Stomach (tissue), 9 donors: ENCODE results near the gene ATP6V0D1. TPM values are rescaled to one million over a fixed set of nuclear protein-coding genes. Genes with fewer than 3 reads are reported as not detected.

Experiments used
- DNase-seq, 2 donors: peaks; one replicate each; pipeline versions ENCODE4 v3.0.0 to v3.0.0-alpha.2; 2013 to 2019
- H3K27ac ChIP-seq, 5 donors: fragments of 200-600 bp in 4 of 5; sonication (generic) in 4 of 5; one replicate each; pipeline ENCODE4 v1.5.1; 2013 to 2019; ENCODE audit warnings: mild to moderate bottlenecking in 1 of 5, moderate library complexity in 1 of 5
- H3K27me3 ChIP-seq, 3 donors: fragments of 200-600 bp; sonication (generic); one replicate each; pipeline ENCODE4 v1.5.1; 2017 to 2019; ENCODE audit warnings: mixed run types in 1 of 3
- H3K36me3 ChIP-seq, 4 donors: fragments of 200-600 bp; sonication (generic); 1 replicate in 3 of 4; 2 replicates in 1 of 4; pipeline ENCODE4 v1.5.1; 2016 to 2019
- H3K4me1 ChIP-seq, 4 donors: fragments of 200-600 bp; sonication (generic); one replicate each; pipeline ENCODE4 v1.5.1; 2016 to 2019
- H3K4me3 ChIP-seq, 4 donors: fragments of 200-600 bp; sonication (generic) in 3 of 4; one replicate each; pipeline ENCODE4 v1.5.1; 2016 to 2019; ENCODE audit warnings: mild to moderate bottlenecking in 1 of 4
- H3K9me3 ChIP-seq, 4 donors: fragments of 200-600 bp; sonication (generic); one replicate each; pipeline ENCODE4 v1.5.1; 2016 to 2019
- EP300 ChIP-seq: sonication (generic); formaldehyde crosslinking; IDR thresholded peaks from one replicate; pipeline ENCODE4 v1.6.1; 2017; ENCODE audit warnings: antibody characterized with exemption
- POLR2A ChIP-seq, 4 donors: fragments of 450-650 bp; IDR thresholded peaks; one replicate each; pipeline ENCODE4 v1.6.1; 2016; ENCODE audit warnings: antibody characterized with exemption in 4 of 4, control low read depth in 2 of 4, mild to moderate bottlenecking in 1 of 4, moderate library complexity in 1 of 4
- POLR2AphosphoS5 ChIP-seq, 3 donors: sonication (generic); formaldehyde crosslinking; IDR thresholded peaks; one replicate each; pipeline ENCODE4 v1.6.1; 2016; ENCODE audit warnings: antibody characterized with exemption in 3 of 3
- WGBS, 5 donors: extraction: QIAGEN DNeasy Blood & Tissue Kit in 3 of 5; methylation state at CpG; one replicate each; pipeline versions ENCODE4 v1.1.5 to v1.1.7; 2013 to 2018; 5-methylcytosine and 5-hydroxymethylcytosine counted together
- intact Hi-C: fragments of 100-400 bp; cut with DNase I; formaldehyde crosslinking; loops from one replicate; pipeline ENCODE4 v1.15.1; 2023; ENCODE audit warnings: low total_unique reads
- polyA plus RNA-seq, 3 donors: library from polyadenylated mRNA; stranded (reverse); fragments of 200-250 nt; gene quantifications; one replicate each; pipeline ENCODE4 v1.2.3, GENCODE V29; 2013
- total RNA-seq, 5 donors: library from RNA; depleted of rRNA; stranded (reverse); fragments of >200 nt; gene quantifications; one replicate each; pipeline versions ENCODE4 v1.1.0 to v1.2.3, GENCODE V29; 2014 to 2016
- TF ChIP-seq, protein P1 (sequence below), 7 experiments: fragments of 450-650 bp in 4 of 7; fragments of 200-600 bp in 3 of 7; sonication (generic) in 3 of 7; IDR thresholded peaks; one replicate each; pipeline ENCODE4 v1.5.1; 2016 to 2019; ENCODE audit warnings: antibody characterized with exemption in 7 of 7, control low read depth in 2 of 7, mild to moderate bottlenecking in 1 of 7
- donor health status: healthy with polysubstance abuse.
- donor health status: Bipolar disorder and iron deficiency.
- donor health status: healthy.

Gene ATP6V0D1
- total and polyA plus RNA-seq, 8 donors, result 23.5 to 102 (median 64.9) TPM

DNA sequence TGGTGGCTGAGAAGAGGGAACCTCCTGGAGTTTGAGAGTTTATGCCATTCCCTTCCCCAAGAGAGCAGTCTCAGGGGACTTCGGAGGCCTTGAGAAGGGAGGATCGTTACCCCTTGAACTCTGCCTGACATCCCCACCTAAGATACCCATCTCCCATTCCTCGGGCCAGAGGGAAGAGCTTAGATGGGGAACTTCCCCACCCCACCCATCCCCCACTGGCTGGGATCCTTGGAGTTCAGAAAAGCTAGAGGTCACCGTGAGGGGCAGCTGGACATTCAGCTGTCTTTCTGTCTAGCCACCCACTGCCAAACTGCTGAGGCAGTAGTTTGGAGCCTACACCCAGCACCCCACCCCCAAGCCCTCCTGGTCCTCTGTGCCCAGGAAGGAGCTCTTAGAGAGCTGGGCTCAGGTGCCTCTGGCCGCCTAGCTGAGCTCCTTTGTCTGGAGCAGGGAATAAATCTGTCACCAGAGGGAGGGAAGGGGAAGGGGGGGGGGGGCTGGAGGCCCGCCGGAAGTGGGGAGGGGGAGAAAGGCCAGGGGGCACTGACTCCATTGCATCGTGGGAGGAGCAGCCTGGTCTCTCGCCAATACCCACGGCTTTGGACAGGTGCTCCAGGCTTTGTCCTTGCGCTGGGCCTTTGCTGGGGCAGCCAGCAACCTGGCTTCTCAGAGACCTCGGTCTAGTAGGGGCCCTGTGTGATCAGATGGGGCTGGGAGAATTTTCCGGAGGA, 49.0 kb downstream of the ATP6V0D1 start:
- peaks cover 9 to 17% (median 15%) of the 10 kb centered on the region in 4 donors for H3K36me3 ChIP-seq
- peak overlapping the region; percentile 50 to 63 (median 53) for H3K4me3 ChIP-seq
- H3K9me3 ChIP-seq, result no peaks in the 10 kb centered on the region
- 35 to 41% (median 38%) methylated on average over 10 to 13 of the region's 13 CpGs for WGBS, 5 donors
- peak in 1 of 2 donors; percentile 30 for DNase-seq
- intact Hi-C loops, result no loop called here
- H3K27ac ChIP-seq, result peak overlapping the region; percentile 65 to 84 (median 81)
- peaks cover 0 to 39% (median 0%) of the 10 kb centered on the region in 3 donors for H3K27me3 ChIP-seq
- no peak for TF ChIP-seq POLR2AphosphoS5 (IDR thresholded peaks at IDR 0.05)
- no peak for TF ChIP-seq POLR2A (IDR thresholded peaks at IDR 0.05)
- TF ChIP-seq EP300, result no peak
- TF ChIP-seq, protein P1, sequence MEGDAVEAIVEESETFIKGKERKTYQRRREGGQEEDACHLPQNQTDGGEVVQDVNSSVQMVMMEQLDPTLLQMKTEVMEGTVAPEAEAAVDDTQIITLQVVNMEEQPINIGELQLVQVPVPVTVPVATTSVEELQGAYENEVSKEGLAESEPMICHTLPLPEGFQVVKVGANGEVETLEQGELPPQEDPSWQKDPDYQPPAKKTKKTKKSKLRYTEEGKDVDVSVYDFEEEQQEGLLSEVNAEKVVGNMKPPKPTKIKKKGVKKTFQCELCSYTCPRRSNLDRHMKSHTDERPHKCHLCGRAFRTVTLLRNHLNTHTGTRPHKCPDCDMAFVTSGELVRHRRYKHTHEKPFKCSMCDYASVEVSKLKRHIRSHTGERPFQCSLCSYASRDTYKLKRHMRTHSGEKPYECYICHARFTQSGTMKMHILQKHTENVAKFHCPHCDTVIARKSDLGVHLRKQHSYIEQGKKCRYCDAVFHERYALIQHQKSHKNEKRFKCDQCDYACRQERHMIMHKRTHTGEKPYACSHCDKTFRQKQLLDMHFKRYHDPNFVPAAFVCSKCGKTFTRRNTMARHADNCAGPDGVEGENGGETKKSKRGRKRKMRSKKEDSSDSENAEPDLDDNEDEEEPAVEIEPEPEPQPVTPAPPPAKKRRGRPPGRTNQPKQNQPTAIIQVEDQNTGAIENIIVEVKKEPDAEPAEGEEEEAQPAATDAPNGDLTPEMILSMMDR (IDR thresholded peaks at IDR 0.05), result no peak
- peaks cover 22 to 49% (median 43%) of the 10 kb centered on the region in 4 donors for H3K4me1 ChIP-seq

DNA sequence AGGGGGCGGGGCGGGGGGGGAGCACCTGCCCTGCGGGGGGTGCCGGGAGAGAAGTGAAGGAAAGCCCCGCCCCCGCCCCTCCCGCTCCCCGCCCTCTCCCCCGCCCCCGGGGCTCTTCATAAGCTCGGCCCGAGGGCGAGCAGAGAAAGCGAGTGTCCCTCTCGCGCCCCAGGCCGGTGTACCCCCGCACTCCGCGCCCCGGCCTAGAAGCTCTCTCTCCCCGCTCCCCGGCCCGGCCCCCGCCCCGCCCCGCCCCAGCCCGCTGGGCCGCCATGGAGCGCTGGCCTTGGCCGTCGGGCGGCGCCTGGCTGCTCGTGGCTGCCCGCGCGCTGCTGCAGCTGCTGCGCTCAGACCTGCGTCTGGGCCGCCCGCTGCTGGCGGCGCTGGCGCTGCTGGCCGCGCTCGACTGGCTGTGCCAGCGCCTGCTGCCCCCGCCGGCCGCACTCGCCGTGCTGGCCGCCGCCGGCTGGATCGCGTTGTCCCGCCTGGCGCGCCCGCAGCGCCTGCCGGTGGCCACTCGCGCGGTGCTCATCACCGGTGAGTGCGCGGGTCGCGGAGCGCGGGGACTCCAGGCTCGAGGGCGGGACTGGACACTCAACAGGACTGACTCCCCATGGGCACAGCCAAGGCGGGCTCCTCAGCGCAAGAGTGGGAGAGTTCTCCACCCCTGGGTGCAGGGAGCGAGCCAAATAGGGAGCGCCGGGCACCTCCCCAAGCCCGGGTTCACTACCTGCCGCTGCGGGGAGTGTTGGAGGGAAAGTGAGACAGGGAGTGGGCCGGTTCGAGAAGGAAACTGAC, 49.8 kb downstream of the ATP6V0D1 start, which contains the start of gene HSD11B2:
Gene HSD11B2 (plus strand): TSS at position 145 of the 798 bp plus-strand sequence. CDS start 128 bp downstream, at position 273.
- Histone ChIP-seq H3K4me3 (peak within 1 kb of the TSS; percentile 50 to 63 (median 53)), H3K27me3 (peaks cover 0 to 45% (median 0%) of the 10 kb centered on the region in 3 donors), H3K9me3 (no peaks in the 10 kb centered on the region), H3K27ac (peak within 1 kb of the TSS; percentile 70 to 86 (median 82)), H3K4me1 (peaks cover 22 to 49% (median 43%) of the 10 kb centered on the region in 4 donors), H3K36me3 (peaks cover 2 to 10% (median 8%) of the 10 kb centered on the region in 4 donors)
- intact Hi-C loops, result no loop called here
- DNase-seq, result peak; percentile 71 to 87
- 1 to 3% (median 1%) methylated on average over 17 to 86 of the region's 87 CpGs for WGBS, 5 donors
- TF ChIP-seq, protein P1 (IDR thresholded peaks at IDR 0.05), result no peak
- no peak for TF ChIP-seq EP300
- no peak for TF ChIP-seq POLR2AphosphoS5 (IDR thresholded peaks at IDR 0.05)
- no peak for TF ChIP-seq POLR2A (IDR thresholded peaks at IDR 0.05)

DNA sequence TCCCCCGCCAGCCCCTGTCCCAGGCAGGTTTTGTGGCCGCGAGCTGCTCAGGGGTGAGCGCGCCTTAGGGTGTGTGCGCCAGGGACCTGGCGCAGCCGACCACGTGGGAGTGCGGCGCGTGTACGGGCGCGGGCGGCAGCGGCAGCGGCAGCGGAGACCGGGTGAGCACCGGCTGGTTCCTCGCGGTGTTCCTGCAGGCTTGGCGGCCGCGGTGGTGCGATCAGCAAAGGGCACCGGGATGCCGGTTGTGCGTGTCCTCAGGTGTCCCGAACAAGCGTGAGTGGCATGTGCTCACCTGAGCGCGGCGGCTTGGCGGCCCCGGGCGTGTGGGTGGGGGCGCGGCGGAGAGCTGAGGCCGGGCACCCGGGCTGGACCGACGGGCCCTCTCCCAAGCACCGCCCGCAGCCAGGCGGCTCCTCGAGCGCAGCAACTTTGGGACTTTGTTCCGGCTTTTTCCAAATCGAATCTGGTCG, 50.4 kb downstream of the ATP6V0D1 start:
- Histone ChIP-seq H3K36me3 (peaks cover 0 to 3% (median 2%) of the 10 kb centered on the region in 4 donors), H3K4me3 (peak overlapping the region; percentile 50 to 63 (median 53)), H3K27ac (peak overlapping the region; percentile 70 to 86 (median 82)), H3K4me1 (peaks cover 22 to 55% (median 43%) of the 10 kb centered on the region in 4 donors), H3K9me3 (no peaks in the 10 kb centered on the region), H3K27me3 (peaks cover 0 to 51% (median 0%) of the 10 kb centered on the region in 3 donors)
- TF ChIP-seq EP300 (no peak), POLR2AphosphoS5 (IDR thresholded peaks at IDR 0.05) (peak in 2 of 3 donors; percentile 17 to 18), POLR2A (IDR thresholded peaks at IDR 0.05) (no peak)
- TF ChIP-seq, protein P1 (IDR thresholded peaks at IDR 0.05), result no peak
- WGBS, 5 donors, result 0 to 3% (median 1%) methylated on average over 23 to 52 of the region's 53 CpGs
- peak; percentile 65 to 81 for DNase-seq
- intact Hi-C loops, result no loop called here
